K562 (cell line): ENCODE results near the gene ANKH.

ENCODE experiments used
- EZH2 ChIP-seq: IDR thresholded peaks from 2 replicates; pipeline ENCODE4 v1.6.1; 2012; ENCODE audit warnings: low read depth, mild to moderate bottlenecking, inconsistent platforms, low read length, borderline replicate concordance
- GABPB2 ChIP-seq: fragments of 250-450 bp; sonication (Bioruptor Pico); conservative IDR thresholded peaks from 2 replicates; pipeline ENCODE4 v1.5.1; 2021; ENCODE audit warnings: mild to moderate bottlenecking

DNA sequence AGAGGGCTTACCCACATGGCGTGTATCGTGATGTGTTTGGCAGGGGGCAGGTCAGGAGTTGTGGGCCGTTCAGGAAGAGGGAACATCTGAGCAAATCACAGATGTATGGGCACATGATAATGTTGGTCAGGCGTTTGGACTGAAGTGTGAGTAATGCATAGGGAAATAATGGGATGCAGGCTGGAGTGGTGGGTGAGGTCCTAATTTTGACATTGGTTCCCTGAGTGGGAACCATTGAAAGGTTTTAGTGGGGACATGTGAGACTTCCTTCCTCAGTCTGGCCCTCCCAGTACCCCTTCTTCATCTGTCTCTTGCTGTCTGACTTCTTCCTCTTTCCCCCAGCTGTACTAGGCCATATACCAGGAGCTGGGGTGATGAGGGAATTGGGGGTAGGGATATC is 199.5 kb downstream of the ANKH start:
- TF ChIP-seq GABPB2 (CRISPR knock-in tag) (no peak), EZH2 (no peak)
